UCSD-AML1 (cell line): ENCODE data around the gene MAMLD1.

Experiments
- DNase-seq: peaks from one replicate; lab custom pipeline; 2025; ENCODE audit not compliant: unreplicated experiment; lab: John Stamatoyannopoulos, UW

The MAMLD1 gene

GRCh38 chrX:150526692-150527091 lies 163.6 kb downstream of the MAMLD1 start:
- no peak for DNase-seq

- no peak for DNase-seq
Measured at GRCh38 chrX:150527108-150527507, 164.0 kb downstream of the MAMLD1 start.

- no peak for DNase-seq
Measured at GRCh38 chrX:150529587-150529986, 166.5 kb downstream of the MAMLD1 start.

GRCh38 chrX:150530821-150531220 lies 167.7 kb downstream of the MAMLD1 start:
- DNase-seq: no peak

- no peak for DNase-seq
Measured at GRCh38 chrX:150531467-150531866, 168.3 kb downstream of the MAMLD1 start.

- no peak for DNase-seq
Measured at GRCh38 chrX:150533863-150534262, 170.7 kb downstream of the MAMLD1 start.

- DNase-seq: no peak
Measured at GRCh38 chrX:150536455-150537116, 173.5 kb downstream of the MAMLD1 start.

- DNase-seq: no peak
Measured at GRCh38 chrX:150537851-150538250, 174.7 kb downstream of the MAMLD1 start.

GRCh38 chrX:150540965-150541364 lies 177.8 kb downstream of the MAMLD1 start:
- DNase-seq: no peak

- no peak for DNase-seq
Measured at GRCh38 chrX:150542846-150543229, 179.7 kb downstream of the MAMLD1 start.

GRCh38 chrX:150543230-150544155 lies 180.4 kb downstream of the MAMLD1 start:
- DNase-seq: no peak

- DNase-seq: peak; percentile 29
Measured at GRCh38 chrX:150544222-150544787, 181.2 kb downstream of the MAMLD1 start.

- DNase-seq: no peak
Measured at GRCh38 chrX:150544835-150545770, 182.0 kb downstream of the MAMLD1 start.

- no peak for DNase-seq
Measured at GRCh38 chrX:150546711-150547153, 183.6 kb downstream of the MAMLD1 start.

- no peak for DNase-seq
Measured at GRCh38 chrX:150547375-150548115, 184.4 kb downstream of the MAMLD1 start.

- DNase-seq: no peak
Measured at GRCh38 chrX:150548251-150548650, 185.1 kb downstream of the MAMLD1 start.

GRCh38 chrX:150548684-150549083 lies 185.6 kb downstream of the MAMLD1 start:
- no peak for DNase-seq

- DNase-seq: no peak
Measured at GRCh38 chrX:150551963-150552362, 188.8 kb downstream of the MAMLD1 start.

GRCh38 chrX:150558424-150558823 lies 195.3 kb downstream of the MAMLD1 start:
- DNase-seq: no peak
